Epithelial cell of proximal tubule (primary cell): ENCODE results near the gene DCUN1D1. TPM values are rescaled to one million over a fixed set of nuclear protein-coding genes. Genes with fewer than 3 reads are reported as not detected.
A peak's percentile ranks its signal among the peaks of the same experiment; 100 is the strongest.

ENCODE experiments used
- DNase-seq: peaks from one replicate; pipeline ENCODE4 v3.0.0-alpha.2; 2011; ENCODE audit warnings: low read depth
- H3K4me3 ChIP-seq: 2 replicates; pipeline ENCODE4 v1.5.1; 2011; ENCODE audit warnings: low read depth, mild to moderate bottlenecking, low read length
- total RNA-seq: library from RNA; depleted of rRNA; stranded (reverse); fragments of >200 nt; gene quantifications from 2 replicates; pipeline ENCODE4 v1.2.3, GENCODE V29; 2015
- TF ChIP-seq, protein P1 (sequence below): conservative IDR thresholded peaks from 2 replicates; pipeline ENCODE4 v1.5.1; 2012; ENCODE audit warnings: low read depth, mild to moderate bottlenecking, low read length

The DCUN1D1 gene
- total RNA-seq, result 11.3 and 17.1 TPM in 2 replicates

DNA sequence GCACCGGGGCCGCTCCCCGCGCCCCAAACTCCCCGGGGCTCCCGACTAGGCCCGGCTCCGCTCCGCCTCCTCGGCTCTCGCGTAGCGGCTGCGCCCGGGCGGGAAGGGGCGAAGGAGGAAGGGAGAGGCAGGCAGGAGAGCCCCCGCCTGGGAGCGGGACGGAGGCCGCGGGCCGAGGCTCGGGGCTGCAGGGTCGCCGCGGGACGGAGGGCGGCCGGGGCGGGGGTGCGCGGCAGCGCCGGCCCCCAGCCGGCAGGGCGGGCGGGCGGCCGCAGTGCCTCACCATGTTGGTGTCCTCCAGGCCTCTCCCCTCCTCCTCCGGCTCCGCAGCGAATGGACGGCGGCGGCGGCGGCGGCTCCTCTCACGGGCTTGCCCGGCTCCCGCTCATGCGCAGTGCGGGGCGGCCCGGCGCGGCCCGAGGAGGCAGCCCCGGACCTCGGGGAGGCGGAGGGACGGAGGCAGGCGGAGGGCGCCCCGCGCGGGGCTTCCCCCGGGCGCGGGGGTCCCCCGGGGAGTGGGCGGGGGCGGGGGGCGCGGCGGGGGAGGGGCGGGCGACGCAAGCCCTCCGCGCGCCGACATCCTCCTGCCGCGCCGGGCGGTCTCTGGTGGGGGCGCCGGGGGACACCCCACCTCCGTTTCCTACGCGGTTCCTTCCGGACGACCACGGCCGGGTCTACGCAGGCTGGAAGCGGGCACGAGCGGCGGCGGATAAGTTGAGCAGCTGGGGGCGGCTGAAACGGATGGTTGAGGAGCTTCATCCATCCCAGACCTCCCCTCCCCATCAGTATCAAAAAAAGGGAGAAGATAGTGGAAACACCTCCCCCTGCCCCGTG is at the start of gene DCUN1D1:
TSS of gene DCUN1D1 (minus strand) at position 335 of the 834 bp plus-strand sequence. CDS start at position 286, 49 bp downstream.
- peak within 1 kb of the TSS; percentile 79 for H3K4me3 ChIP-seq
- DNase-seq, result no peak
- TF ChIP-seq, protein P1, sequence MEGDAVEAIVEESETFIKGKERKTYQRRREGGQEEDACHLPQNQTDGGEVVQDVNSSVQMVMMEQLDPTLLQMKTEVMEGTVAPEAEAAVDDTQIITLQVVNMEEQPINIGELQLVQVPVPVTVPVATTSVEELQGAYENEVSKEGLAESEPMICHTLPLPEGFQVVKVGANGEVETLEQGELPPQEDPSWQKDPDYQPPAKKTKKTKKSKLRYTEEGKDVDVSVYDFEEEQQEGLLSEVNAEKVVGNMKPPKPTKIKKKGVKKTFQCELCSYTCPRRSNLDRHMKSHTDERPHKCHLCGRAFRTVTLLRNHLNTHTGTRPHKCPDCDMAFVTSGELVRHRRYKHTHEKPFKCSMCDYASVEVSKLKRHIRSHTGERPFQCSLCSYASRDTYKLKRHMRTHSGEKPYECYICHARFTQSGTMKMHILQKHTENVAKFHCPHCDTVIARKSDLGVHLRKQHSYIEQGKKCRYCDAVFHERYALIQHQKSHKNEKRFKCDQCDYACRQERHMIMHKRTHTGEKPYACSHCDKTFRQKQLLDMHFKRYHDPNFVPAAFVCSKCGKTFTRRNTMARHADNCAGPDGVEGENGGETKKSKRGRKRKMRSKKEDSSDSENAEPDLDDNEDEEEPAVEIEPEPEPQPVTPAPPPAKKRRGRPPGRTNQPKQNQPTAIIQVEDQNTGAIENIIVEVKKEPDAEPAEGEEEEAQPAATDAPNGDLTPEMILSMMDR, result no peak

DNA sequence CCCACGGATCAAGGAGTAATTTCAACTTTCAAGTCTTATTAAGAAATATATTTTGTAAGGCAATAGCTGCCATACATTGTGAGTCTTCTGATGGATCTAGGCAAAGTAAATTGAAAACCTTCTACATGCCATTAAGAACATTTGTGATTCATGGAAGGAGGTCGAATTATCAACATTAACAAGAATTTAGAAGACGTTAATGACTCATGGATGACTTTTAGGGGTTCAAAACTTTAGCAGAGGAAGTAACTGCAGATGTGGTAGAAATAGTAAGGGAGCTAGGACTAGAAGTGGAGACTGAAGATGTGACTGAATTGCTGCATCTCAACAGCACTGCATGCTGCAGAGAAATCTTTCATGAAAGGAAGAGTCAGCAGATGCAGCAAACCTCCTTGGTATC is 48.1 kb upstream of the DCUN1D1 start:
- DNase-seq, result no peak
- no peak overlapping the region for H3K4me3 ChIP-seq
- TF ChIP-seq, protein P1, result no peak

DNA sequence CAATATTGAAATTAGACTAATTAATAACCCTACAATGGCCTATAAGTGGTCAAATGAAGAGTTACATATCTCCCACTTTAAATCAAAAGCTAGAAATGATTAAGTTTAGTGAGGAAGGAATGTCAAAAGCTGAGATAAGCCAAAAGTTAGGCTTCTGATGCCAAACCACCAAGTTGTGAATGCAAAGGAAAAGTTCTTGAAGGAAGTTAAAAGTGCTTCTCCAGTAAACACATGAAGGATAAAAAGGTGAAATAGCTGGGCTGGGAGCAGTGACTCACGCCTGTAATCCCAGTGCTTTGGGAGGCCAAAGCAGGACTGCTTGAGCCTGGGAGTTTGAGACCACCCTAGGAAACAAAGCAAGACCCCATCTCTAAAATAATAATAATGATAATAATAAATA is 46.9 kb upstream of the DCUN1D1 start:
- TF ChIP-seq, protein P1, result no peak
- no peak for DNase-seq

DNA sequence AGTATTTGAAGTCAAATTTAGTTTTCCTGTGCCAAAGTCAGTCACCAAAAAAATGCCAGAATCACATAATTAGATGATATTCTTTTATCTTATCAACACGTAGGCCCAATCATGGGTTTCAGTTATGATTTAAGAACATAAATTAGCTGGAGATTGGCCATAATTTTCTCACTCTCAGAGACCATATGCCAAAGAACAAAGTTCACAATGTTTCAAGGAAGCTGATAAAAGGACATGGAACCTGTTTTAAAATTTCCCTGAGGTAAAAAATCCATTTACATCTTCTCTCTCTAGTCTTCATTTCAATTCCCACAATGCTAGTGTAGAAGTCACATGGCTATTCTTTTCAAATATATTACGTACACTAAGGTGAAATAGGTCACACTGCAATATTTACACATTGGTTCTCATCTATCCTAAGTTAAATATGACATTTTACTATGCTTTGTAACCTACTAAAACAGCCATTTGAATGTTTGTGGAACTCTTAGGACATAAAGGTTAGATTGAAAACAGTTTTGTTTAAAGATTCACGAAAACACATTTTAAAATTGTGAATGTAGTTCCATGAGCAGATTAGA is 42.7 kb upstream of the DCUN1D1 start:
- DNase-seq, result no peak
- H3K4me3 ChIP-seq, result no peak overlapping the region
- TF ChIP-seq, protein P1, result no peak

More for the DNA sequence above, 46.9 kb upstream of the DCUN1D1 start:
- no peak overlapping the region for H3K4me3 ChIP-seq

DNA sequence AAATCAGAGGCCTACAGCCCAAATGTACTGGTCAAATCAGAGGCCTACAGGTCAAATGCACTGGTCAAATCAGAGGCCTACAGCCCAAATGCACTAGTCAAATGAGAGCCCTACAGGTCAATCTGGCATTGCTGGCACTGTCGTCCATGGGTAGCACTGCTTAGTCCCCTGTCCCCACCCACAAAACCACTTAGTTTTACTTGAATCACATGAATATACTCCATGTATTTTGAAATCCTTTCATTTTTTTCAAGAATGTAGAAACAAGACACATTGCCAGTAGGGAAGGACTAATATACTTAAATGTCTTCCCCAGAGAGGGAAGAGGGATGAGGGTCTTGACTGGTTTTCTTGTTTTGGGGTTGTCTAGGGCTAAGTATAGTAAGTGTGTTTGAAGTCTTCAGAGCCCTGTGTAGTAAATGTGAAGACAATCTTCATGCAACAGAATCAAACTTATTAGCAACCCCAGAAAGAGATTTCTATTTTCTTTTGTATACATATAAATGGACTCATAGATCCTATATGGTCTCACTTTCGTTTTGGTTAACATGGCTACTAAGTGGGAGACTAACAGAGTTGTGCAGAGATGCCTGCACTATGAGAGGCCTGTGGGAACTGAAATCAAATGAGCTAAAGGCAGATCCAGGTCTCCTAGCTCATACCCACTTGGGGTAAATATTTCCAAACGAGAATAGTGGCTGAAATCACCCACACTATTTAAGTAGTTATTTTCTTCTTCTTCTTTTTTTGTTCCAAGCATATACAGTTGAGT is 38.3 kb upstream of the DCUN1D1 start:
- TF ChIP-seq, protein P1, result no peak
- no peak overlapping the region for H3K4me3 ChIP-seq
- DNase-seq, result no peak

DNA sequence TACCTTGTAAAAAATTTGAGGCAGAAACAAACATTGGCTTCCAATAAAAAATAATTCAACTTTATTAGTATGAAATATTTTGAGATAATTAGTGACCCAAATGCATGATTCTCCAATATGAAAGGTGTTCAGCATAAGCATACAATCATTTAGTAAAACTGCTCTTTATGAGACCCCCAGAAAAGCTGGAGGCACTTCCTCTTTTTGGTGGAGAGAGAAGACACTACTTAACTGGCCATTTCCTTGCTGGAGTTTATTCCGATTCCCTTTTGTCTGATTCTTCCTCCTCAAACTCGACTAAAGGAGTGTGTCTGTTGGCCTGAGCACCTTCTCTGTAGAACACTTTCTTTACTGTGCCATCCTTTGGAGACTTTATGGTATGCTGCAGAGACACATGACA is 34.8 kb upstream of the DCUN1D1 start:
- no peak for DNase-seq
- no peak overlapping the region for H3K4me3 ChIP-seq
- TF ChIP-seq, protein P1, result no peak
